ENCODE measurements around the gene HSPD1.
A peak's percentile ranks its signal among the peaks of the same experiment; 100 is the strongest.

HSPD1 gene

GRCh38 chr2:197464175-197464574, 35.5 kb downstream of the HSPD1 start:
- no peak for TF ChIP-seq GLIS3 (CRISPR knock-in tag; IDR thresholded peaks at IDR 0.05)
- no peak for TF ChIP-seq ZFP3 (CRISPR knock-in tag; IDR thresholded peaks at IDR 0.05)
- no peak for TF ChIP-seq ZNF70 (CRISPR knock-in tag; IDR thresholded peaks at IDR 0.05)
- no peak for TF ChIP-seq BACH2 (CRISPR knock-in tag; IDR thresholded peaks at IDR 0.05; ENCODE audit: borderline replicate concordance)
- no peak for TF ChIP-seq ZNF565 (CRISPR knock-in tag; conservative IDR thresholded peaks at IDR 0.05; ENCODE audit: low read depth)
- TF ChIP-seq ZNF8 (CRISPR knock-in tag; IDR thresholded peaks at IDR 0.05): no peak
- TF ChIP-seq POU6F1 (CRISPR knock-in tag; IDR thresholded peaks at IDR 0.05; ENCODE audit: borderline replicate concordance, low read depth): no peak
- TF ChIP-seq PPARA (CRISPR knock-in tag; IDR thresholded peaks at IDR 0.05; ENCODE audit: borderline replicate concordance): no peak
- no peak for TF ChIP-seq TCF4 (CRISPR knock-in tag; IDR thresholded peaks at IDR 0.05; ENCODE audit: borderline replicate concordance)
- TF ChIP-seq TOX (CRISPR knock-in tag; IDR thresholded peaks at IDR 0.05; ENCODE audit: borderline replicate concordance): no peak
- TF ChIP-seq ISL1 (CRISPR knock-in tag; IDR thresholded peaks at IDR 0.05): no peak
- peak; percentile 34; the same call in 1 of the 3 replicates for ATAC-seq

GRCh38 chr2:197461057-197461456, 38.6 kb downstream of the HSPD1 start:
- TF ChIP-seq PPARA (CRISPR knock-in tag; IDR thresholded peaks at IDR 0.05; ENCODE audit: borderline replicate concordance): no peak
- TF ChIP-seq TCF4 (CRISPR knock-in tag; IDR thresholded peaks at IDR 0.05; ENCODE audit: borderline replicate concordance): no peak
- no peak for TF ChIP-seq ZC3H10 (CRISPR knock-in tag; IDR thresholded peaks at IDR 0.05)
- TF ChIP-seq PATZ1 (CRISPR knock-in tag; IDR thresholded peaks at IDR 0.05; ENCODE audit: borderline replicate concordance): no peak
- TF ChIP-seq ZFP30 (CRISPR knock-in tag; IDR thresholded peaks at IDR 0.05): no peak
- no peak for TF ChIP-seq SNAI2 (CRISPR knock-in tag; IDR thresholded peaks at IDR 0.05)
- no peak for TF ChIP-seq ARNTL (CRISPR knock-in tag; IDR thresholded peaks at IDR 0.05; ENCODE audit: borderline replicate concordance, low read depth)
- TF ChIP-seq POU6F1 (CRISPR knock-in tag; IDR thresholded peaks at IDR 0.05; ENCODE audit: borderline replicate concordance, low read depth): no peak
- TF ChIP-seq RARB (CRISPR knock-in tag; IDR thresholded peaks at IDR 0.05): no peak
- no peak for TF ChIP-seq ZNF70 (CRISPR knock-in tag; IDR thresholded peaks at IDR 0.05)
- TF ChIP-seq ISL1 (CRISPR knock-in tag; IDR thresholded peaks at IDR 0.05): no peak
- no peak for ATAC-seq

GRCh38 chr2:197460649-197461048, 39.0 kb downstream of the HSPD1 start:
- TF ChIP-seq PPARA (CRISPR knock-in tag; IDR thresholded peaks at IDR 0.05; ENCODE audit: borderline replicate concordance): no peak
- no peak for ATAC-seq

- ATAC-seq: no peak
- TF ChIP-seq CREB5 (CRISPR knock-in tag; IDR thresholded peaks at IDR 0.05; ENCODE audit: low read depth) (no peak), ESRRG (CRISPR knock-in tag; IDR thresholded peaks at IDR 0.05) (no peak), ZFP3 (CRISPR knock-in tag; IDR thresholded peaks at IDR 0.05) (no peak), CSDC2 (CRISPR knock-in tag; IDR thresholded peaks at IDR 0.05) (no peak), POU6F1 (CRISPR knock-in tag; IDR thresholded peaks at IDR 0.05; ENCODE audit: borderline replicate concordance, low read depth) (no peak), ARNTL (CRISPR knock-in tag; IDR thresholded peaks at IDR 0.05; ENCODE audit: borderline replicate concordance, low read depth) (no peak), SNAI2 (CRISPR knock-in tag; IDR thresholded peaks at IDR 0.05) (no peak), PPARA (CRISPR knock-in tag; IDR thresholded peaks at IDR 0.05; ENCODE audit: borderline replicate concordance) (no peak), GLIS3 (CRISPR knock-in tag; IDR thresholded peaks at IDR 0.05) (no peak), CSRNP3 (CRISPR knock-in tag; IDR thresholded peaks at IDR 0.05) (no peak), TOX (CRISPR knock-in tag; IDR thresholded peaks at IDR 0.05; ENCODE audit: borderline replicate concordance) (no peak), ZNF70 (CRISPR knock-in tag; IDR thresholded peaks at IDR 0.05) (no peak), TSHZ2 (CRISPR knock-in tag; IDR thresholded peaks at IDR 0.05) (no peak), ZC3H10 (CRISPR knock-in tag; IDR thresholded peaks at IDR 0.05) (no peak)
These were observed 44.2 kb downstream of the HSPD1 start for GRCh38 chr2:197455428-197455827.

Measured in SK-N-SH treated with all-trans-retinoic acid at 6 μM for 48 hours (cell line).